22Rv1 (cell line): ENCODE data around the gene EAF1.

Source experiments
- CTCF ChIP-seq: fragments of 450-650 bp; IDR thresholded peaks from 2 replicates; pipeline ENCODE4 v1.5.1; 2017; ENCODE audit warnings: mild to moderate bottlenecking
- ZFX ChIP-seq: fragments of 450-650 bp; IDR thresholded peaks from 2 replicates; pipeline ENCODE4 v1.6.1; 2017; ENCODE audit warnings: antibody characterized with exemption, borderline replicate concordance

GRCh38 chr3:15486020-15486419 lies 58.6 kb downstream of the EAF1 start:
- TF ChIP-seq CTCF (no peak), ZFX (no peak)
